NT2/D1 (cell line): ENCODE measurements around the gene UMODL1.

Experiments used
- SUZ12 ChIP-seq: IDR thresholded peaks from 2 replicates; pipeline ENCODE4 v1.6.1; 2011; ENCODE audit not compliant: insufficient read length, insufficient read depth; ENCODE audit errors: extremely low read depth
- YY1 ChIP-seq: IDR thresholded peaks from 2 replicates; pipeline ENCODE4 v1.6.1; 2011; ENCODE audit not compliant: insufficient read length, insufficient read depth
- ZNF274 ChIP-seq: IDR thresholded peaks from 2 replicates; pipeline ENCODE4 v1.6.1; 2011; ENCODE audit warnings: mild to moderate bottlenecking, low read depth, low read length

- no peak for TF ChIP-seq YY1
- TF ChIP-seq ZNF274 = no peak
- no peak for TF ChIP-seq SUZ12
Measured at GRCh38 chr21:42158846-42159245, 87.7 kb downstream of the UMODL1 start.
